Measurements from ENCODE around the gene TULP4. TPM values are rescaled to one million over a fixed set of nuclear protein-coding genes. Genes with fewer than 3 reads are reported as not detected.

Gene TULP4
- total RNA-seq, 3 donors from 2014 or later, result 104 to 171 (median 112) TPM

GRCh38 chr6:158312672-158313397 is 570 bp downstream of the TULP4 start:
- Histone ChIP-seq H3K4me3 (no peak overlapping the region), H3K36me3 (no peaks in the 10 kb centered on the region), H3K9me3 (no peaks in the 10 kb centered on the region), H3K27ac (no peak overlapping the region), H3K27me3 (no peaks in the 10 kb centered on the region), H3K4me1 (no peaks in the 10 kb centered on the region)
- no peak for DNase-seq (ENCODE audit: low spot score in 2 of 2)
- intact Hi-C loops (cut with DNase I; ENCODE audit: low total_unique reads), result no loop called here
- TF ChIP-seq, protein P1, sequence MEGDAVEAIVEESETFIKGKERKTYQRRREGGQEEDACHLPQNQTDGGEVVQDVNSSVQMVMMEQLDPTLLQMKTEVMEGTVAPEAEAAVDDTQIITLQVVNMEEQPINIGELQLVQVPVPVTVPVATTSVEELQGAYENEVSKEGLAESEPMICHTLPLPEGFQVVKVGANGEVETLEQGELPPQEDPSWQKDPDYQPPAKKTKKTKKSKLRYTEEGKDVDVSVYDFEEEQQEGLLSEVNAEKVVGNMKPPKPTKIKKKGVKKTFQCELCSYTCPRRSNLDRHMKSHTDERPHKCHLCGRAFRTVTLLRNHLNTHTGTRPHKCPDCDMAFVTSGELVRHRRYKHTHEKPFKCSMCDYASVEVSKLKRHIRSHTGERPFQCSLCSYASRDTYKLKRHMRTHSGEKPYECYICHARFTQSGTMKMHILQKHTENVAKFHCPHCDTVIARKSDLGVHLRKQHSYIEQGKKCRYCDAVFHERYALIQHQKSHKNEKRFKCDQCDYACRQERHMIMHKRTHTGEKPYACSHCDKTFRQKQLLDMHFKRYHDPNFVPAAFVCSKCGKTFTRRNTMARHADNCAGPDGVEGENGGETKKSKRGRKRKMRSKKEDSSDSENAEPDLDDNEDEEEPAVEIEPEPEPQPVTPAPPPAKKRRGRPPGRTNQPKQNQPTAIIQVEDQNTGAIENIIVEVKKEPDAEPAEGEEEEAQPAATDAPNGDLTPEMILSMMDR (IDR thresholded peaks at IDR 0.05), result no peak
- TF ChIP-seq POLR2AphosphoS5 (IDR thresholded peaks at IDR 0.05) (no peak), POLR2A (IDR thresholded peaks at IDR 0.05) (no peak)

GRCh38 chr6:158313989-158314388 is 1.7 kb downstream of the TULP4 start:
- intact Hi-C loops (cut with DNase I; ENCODE audit: low total_unique reads), result loop anchor here (2.0 kb wide), 1 partner anchor 27 kb away; no protein-coding TSS in a partner anchor
- no peaks in the 10 kb centered on the region for H3K9me3 ChIP-seq
- DNase-seq (ENCODE audit: low spot score in 2 of 2), result no peak
- no peak overlapping the region for H3K4me3 ChIP-seq
- TF ChIP-seq POLR2A (IDR thresholded peaks at IDR 0.05) (no peak), POLR2AphosphoS5 (IDR thresholded peaks at IDR 0.05) (no peak)
- TF ChIP-seq, protein P1 (IDR thresholded peaks at IDR 0.05), result no peak
- H3K27me3 ChIP-seq, result no peaks in the 10 kb centered on the region
- H3K36me3 ChIP-seq, result no peaks in the 10 kb centered on the region
- H3K4me1 ChIP-seq, result no peaks in the 10 kb centered on the region
- no peak overlapping the region for H3K27ac ChIP-seq

DNA sequence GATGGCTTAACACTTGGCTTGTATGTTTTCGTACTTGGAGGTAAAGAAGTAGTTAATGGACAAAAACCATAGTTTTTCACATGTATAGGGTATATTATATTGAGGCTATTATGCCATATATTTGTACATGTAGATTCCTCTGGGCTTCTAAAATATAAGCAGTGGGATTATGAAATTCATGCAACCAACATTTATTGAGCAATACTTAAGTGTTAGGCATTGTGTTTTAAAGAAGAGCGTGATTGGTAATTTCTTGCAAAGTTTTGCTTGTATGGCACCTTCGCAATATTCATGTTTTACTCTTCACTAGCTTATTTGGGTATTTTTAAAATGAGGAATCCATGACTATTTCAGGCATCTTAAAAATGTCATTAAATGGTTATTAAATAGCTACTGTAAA is 2.5 kb downstream of the TULP4 start:
- Histone ChIP-seq H3K4me3 (no peak overlapping the region), H3K36me3 (no peaks in the 10 kb centered on the region), H3K27ac (no peak overlapping the region), H3K9me3 (no peaks in the 10 kb centered on the region), H3K4me1 (no peaks in the 10 kb centered on the region), H3K27me3 (no peaks in the 10 kb centered on the region)
- no peak for TF ChIP-seq POLR2AphosphoS5 (IDR thresholded peaks at IDR 0.05)
- TF ChIP-seq, protein P1 (IDR thresholded peaks at IDR 0.05), result no peak
- no peak for TF ChIP-seq POLR2A (IDR thresholded peaks at IDR 0.05)
- intact Hi-C loops (cut with DNase I; ENCODE audit: low total_unique reads), result loop anchor here (2.0 kb wide), 1 partner anchor 28 kb away; no protein-coding TSS in a partner anchor
- DNase-seq (ENCODE audit: low spot score in 2 of 2), result no peak

- Histone ChIP-seq H3K27ac (no peak overlapping the region), H3K36me3 (no peaks in the 10 kb centered on the region), H3K4me3 (no peak overlapping the region), H3K4me1 (no peaks in the 10 kb centered on the region), H3K27me3 (no peaks in the 10 kb centered on the region), H3K9me3 (no peaks in the 10 kb centered on the region)
- TF ChIP-seq POLR2AphosphoS5 (IDR thresholded peaks at IDR 0.05) (no peak), POLR2A (IDR thresholded peaks at IDR 0.05) (no peak)
- DNase-seq (ENCODE audit: low spot score in 2 of 2), result no peak
- intact Hi-C loops (cut with DNase I; ENCODE audit: low total_unique reads), result no loop called here
Observed at GRCh38 chr6:158316022-158316421, 3.8 kb downstream of the TULP4 start.

GRCh38 chr6:158321960-158322359 is 9.7 kb downstream of the TULP4 start:
- no peaks in the 10 kb centered on the region for H3K27me3 ChIP-seq
- intact Hi-C loops (cut with DNase I; ENCODE audit: low total_unique reads), result no loop called here
- no peaks in the 10 kb centered on the region for H3K4me1 ChIP-seq
- H3K27ac ChIP-seq, result no peak overlapping the region
- H3K36me3 ChIP-seq, result no peaks in the 10 kb centered on the region
- H3K9me3 ChIP-seq, result no peaks in the 10 kb centered on the region
- TF ChIP-seq, protein P1 (IDR thresholded peaks at IDR 0.05), result no peak
- TF ChIP-seq POLR2AphosphoS5 (IDR thresholded peaks at IDR 0.05) (no peak), POLR2A (IDR thresholded peaks at IDR 0.05) (no peak)
- no peak for DNase-seq (ENCODE audit: low spot score in 2 of 2)
- H3K4me3 ChIP-seq, result no peak overlapping the region
